Pancreas (tissue), 10 donors: Measurements from ENCODE around the gene PIK3R4. TPM values are rescaled to one million over a fixed set of nuclear protein-coding genes. Genes with fewer than 3 reads are reported as not detected.

Source experiments
- ATAC-seq, 4 donors: fragments of 200-7000 bp; cut with Tn5 transposase; one replicate each; pipeline versions ENCODE4 v1.8.0 to v1.9.1; 2020; ENCODE audit warnings: mild to moderate bottlenecking in 4 of 4, moderate library complexity in 4 of 4
- DNase-seq, 6 donors: peaks; one replicate each; pipeline ENCODE4 v3.0.0-alpha.2; 2020
- FAIRE-seq: peaks from 2 replicates; lab custom pipeline; 2012; peaks lifted over from hg19 to GRCh38; lab: Jason Lieb, UNC
- H3K27ac ChIP-seq, 4 donors: fragments of 200-600 bp; sonication (generic); 1 replicate in 3 of 4; 2 replicates in 1 of 4; pipeline versions ENCODE4 v1.5.0 to v1.8.0; 2020
- H3K27me3 ChIP-seq, 4 donors: fragments of 200-600 bp; one replicate each; pipeline ENCODE4 v1.8.0; 2021
- H3K36me3 ChIP-seq, 3 donors: fragments of 200-600 bp; sonication (generic) in 1 of 3; one replicate each; pipeline versions ENCODE4 v1.5.0 to v1.8.0; 2020 to 2021
- H3K4me1 ChIP-seq, 3 donors: fragments of 200-600 bp; one replicate each; pipeline ENCODE4 v1.8.0; 2021
- H3K4me3 ChIP-seq, 4 donors: fragments of 200-600 bp; sonication (generic) in 2 of 4; one replicate each; pipeline versions ENCODE4 v1.5.0 to v1.8.0; 2020 to 2021
- H3K9me3 ChIP-seq, 4 donors: fragments of 200-600 bp; one replicate each; pipeline ENCODE4 v1.8.0; 2021
- WGBS, 2 donors: extraction: QIAGEN DNeasy Blood & Tissue Kit; methylation state at CpG; one replicate each; pipeline ENCODE4 v1.1.7; 2013; 5-methylcytosine and 5-hydroxymethylcytosine counted together
- intact Hi-C, 3 donors: fragments of 100-400 bp; cut with DNase I; formaldehyde crosslinking; loops; one replicate each; pipeline versions ENCODE4 v1.11.1 to v1.14.2; 2022
- polyA plus RNA-seq, 2 donors: library from polyadenylated mRNA; stranded (reverse); fragments of 200-250 nt; gene quantifications; one replicate each; pipeline ENCODE4 v1.2.3, GENCODE V29; 2013
- total RNA-seq, 6 donors: library from RNA; stranded (reverse); fragmentation: NEBNext Ultra II Directional in 4 of 6; extraction: Animal tissue kit (Norgen Biotek cat#: 25700) in 4 of 6; gene quantifications; one replicate each; pipeline versions ENCODE4 v1.2.1 to v1.2.4, GENCODE V29; 2021 to 2023
- TF ChIP-seq, protein P1 (sequence below), 4 donors: fragments of 200-600 bp; sonication (generic) in 3 of 4; IDR thresholded peaks; one replicate each; pipeline versions ENCODE4 v1.5.0 to v1.8.0; 2021; ENCODE audit warnings: antibody characterized with exemption in 4 of 4
- donor health status: healthy with polysubstance abuse.
- donor health status: DM: no; HTN: no; CAD: no; lungs with moderate emphysema.
- donor health status: DM: no; HTN: no; CAD: no.
- donor health status: control.
- donor health status: control.
- donor health status: Bipolar disorder and iron deficiency.
- donor health status: DM: yes; HTN: yes; CAD: no.
- donor health status: DM: no; HTN: no; CAD: no.
- donor health status: DM: no; HTN: no; CAD: no.
- donor health status: DM: yes; HTN: yes; CAD: no.

The PIK3R4 gene
- total and polyA plus RNA-seq, 8 donors = 6.7 to 16.6 (median 11.1) TPM

DNA sequence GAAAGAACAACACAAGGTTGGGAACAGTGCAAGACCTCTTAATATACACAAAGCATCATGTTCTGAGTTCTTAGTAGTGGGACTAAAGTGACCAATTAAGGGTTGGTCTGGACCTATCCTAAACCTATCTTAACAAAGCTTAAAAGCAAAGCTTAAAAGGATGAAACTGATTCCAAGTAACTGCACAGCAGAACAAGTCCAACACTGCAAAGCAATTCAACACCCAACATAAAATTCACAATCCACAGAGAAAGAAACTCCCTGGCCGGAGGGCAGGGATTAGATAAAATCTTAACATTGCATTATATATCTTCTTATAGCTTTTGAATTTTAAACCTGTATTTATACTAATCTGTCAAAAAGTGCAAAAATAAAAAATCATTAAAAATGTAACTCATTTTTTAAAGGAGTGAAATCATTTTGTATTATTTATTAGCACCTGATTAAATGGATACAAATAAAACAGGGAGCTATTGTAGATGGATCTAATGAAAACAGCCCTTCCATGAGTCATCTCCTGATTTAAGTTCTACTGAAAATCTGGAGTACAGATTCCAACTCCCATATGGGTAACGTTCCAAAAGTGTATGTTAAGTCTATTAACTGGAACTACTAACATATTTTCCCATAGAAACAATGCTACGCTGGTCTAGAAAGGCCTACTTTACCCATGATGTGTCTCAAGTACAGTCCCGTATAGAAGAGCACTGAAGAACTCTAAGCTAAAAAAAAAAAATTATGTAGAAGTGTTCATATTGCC lies 34.9 kb downstream of the PIK3R4 start:
- ATAC-seq (no peak), DNase-seq (no peak), FAIRE-seq (no peak)
- no peaks in the 10 kb centered on the region for H3K27me3 ChIP-seq
- TF ChIP-seq, protein P1, sequence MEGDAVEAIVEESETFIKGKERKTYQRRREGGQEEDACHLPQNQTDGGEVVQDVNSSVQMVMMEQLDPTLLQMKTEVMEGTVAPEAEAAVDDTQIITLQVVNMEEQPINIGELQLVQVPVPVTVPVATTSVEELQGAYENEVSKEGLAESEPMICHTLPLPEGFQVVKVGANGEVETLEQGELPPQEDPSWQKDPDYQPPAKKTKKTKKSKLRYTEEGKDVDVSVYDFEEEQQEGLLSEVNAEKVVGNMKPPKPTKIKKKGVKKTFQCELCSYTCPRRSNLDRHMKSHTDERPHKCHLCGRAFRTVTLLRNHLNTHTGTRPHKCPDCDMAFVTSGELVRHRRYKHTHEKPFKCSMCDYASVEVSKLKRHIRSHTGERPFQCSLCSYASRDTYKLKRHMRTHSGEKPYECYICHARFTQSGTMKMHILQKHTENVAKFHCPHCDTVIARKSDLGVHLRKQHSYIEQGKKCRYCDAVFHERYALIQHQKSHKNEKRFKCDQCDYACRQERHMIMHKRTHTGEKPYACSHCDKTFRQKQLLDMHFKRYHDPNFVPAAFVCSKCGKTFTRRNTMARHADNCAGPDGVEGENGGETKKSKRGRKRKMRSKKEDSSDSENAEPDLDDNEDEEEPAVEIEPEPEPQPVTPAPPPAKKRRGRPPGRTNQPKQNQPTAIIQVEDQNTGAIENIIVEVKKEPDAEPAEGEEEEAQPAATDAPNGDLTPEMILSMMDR (IDR thresholded peaks at IDR 0.05) = no peak
- H3K27ac ChIP-seq = no peak overlapping the region
- H3K4me3 ChIP-seq = no peak overlapping the region
- 95 to 97% methylated on average over 4 of the region's 4 CpGs for WGBS, 2 donors
- H3K4me1 ChIP-seq = no peaks in the 10 kb centered on the region
- peaks cover 0 to 9% (median 0%) of the 10 kb centered on the region in 3 donors for H3K36me3 ChIP-seq
- intact Hi-C loops = no loop called here
- no peaks in the 10 kb centered on the region for H3K9me3 ChIP-seq

DNA sequence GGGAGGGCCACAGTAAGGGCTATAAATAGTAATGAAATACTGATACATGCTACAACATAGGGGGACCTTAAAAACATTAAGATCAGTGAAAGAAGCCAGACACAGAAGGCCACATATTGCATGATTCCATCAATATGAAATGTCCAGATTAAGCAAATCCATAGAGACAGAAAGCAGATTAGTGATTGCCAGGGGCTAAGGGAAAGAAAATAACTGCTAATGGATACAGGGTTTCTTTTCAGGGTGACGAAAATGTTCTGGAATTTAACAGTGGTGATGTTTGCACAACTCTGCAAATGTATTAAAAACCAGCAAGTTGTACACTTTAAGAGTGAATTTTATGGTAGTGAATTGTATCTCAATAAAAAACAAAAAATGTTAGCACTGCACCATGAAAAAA lies 37.0 kb downstream of the PIK3R4 start:
- no peak for DNase-seq
- WGBS, 2 donors = 90 to 98% methylated on average over 1 of the region's 1 CpG
- ATAC-seq = no peak
- H3K9me3 ChIP-seq = no peaks in the 10 kb centered on the region
- no peak overlapping the region for H3K27ac ChIP-seq
- H3K4me1 ChIP-seq = peaks cover 0 to 9% (median 0%) of the 10 kb centered on the region in 3 donors
- intact Hi-C loops = no loop called here
- peaks cover 0 to 3% (median 0%) of the 10 kb centered on the region in 3 donors for H3K36me3 ChIP-seq
- H3K27me3 ChIP-seq = no peaks in the 10 kb centered on the region
- no peak for FAIRE-seq
- TF ChIP-seq, protein P1 (IDR thresholded peaks at IDR 0.05) = no peak
- no peak overlapping the region for H3K4me3 ChIP-seq

DNA sequence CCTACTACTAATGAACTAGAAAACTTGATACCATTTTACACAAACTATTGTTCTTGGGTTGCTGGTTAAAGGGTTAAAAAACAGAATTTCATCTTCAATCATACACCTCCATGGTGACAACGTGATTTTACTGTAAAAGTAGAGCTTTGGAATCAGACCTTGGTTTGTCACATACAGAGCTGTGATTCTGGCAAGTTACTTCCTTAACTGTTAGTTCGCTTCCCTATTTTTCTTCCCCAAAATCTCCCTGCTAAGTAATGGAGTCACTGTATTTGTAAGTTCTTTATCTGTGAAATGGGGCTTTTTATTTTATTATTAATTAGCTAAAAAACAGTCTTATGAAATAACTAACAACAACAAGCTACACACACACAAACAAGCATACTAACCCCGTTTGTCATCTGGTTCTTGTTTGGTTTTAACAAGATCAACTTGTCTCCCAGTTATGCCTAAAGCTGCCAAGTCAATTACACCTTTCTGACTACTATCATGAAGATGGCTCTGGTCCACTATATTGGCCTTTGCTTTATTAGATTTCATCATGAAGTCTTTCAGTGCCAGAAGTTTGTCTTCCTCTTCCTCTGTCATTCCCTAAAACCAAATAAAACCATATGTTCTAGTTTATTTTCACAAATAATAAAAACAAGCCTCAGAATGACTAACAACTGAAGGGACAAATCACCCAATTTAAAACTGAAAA lies 38.6 kb downstream of the PIK3R4 start:
- DNase-seq (no peak), ATAC-seq (peak in 1 of 4 donors; percentile 18), FAIRE-seq (no peak)
- Histone ChIP-seq H3K27me3 (no peaks in the 10 kb centered on the region), H3K4me3 (no peak overlapping the region), H3K36me3 (peaks cover 0 to 12% (median 0%) of the 10 kb centered on the region in 3 donors), H3K9me3 (no peaks in the 10 kb centered on the region), H3K4me1 (peaks cover 0 to 9% (median 0%) of the 10 kb centered on the region in 3 donors), H3K27ac (no peak overlapping the region)
- WGBS, 2 donors = 60 to 65% methylated on average over 3 of the region's 3 CpGs
- TF ChIP-seq, protein P1 (IDR thresholded peaks at IDR 0.05) = no peak
- intact Hi-C loops = no loop called here

DNA sequence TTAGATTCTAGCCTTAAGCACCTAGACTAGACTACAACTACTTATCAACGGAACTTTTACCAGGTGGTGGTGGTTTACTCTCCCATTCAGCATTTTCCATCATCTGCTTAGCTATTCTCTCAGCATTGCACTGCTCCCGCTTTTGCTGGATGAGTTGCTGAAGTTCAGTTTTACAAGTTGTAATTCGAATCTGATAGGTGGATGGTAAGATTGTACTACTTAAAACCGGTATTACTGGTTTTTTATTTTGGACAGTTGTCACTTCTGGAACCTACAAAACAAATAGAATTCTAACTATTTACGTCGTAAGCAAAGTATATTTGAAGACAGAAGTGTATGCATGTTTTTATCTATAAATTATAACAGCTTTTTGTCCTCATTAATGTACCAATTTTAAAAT lies 41.1 kb downstream of the PIK3R4 start:
- no peaks in the 10 kb centered on the region for H3K9me3 ChIP-seq
- no peak for DNase-seq
- intact Hi-C loops = no loop called here
- peak in 1 of 4 donors; percentile 34 for ATAC-seq
- H3K27me3 ChIP-seq = no peaks in the 10 kb centered on the region
- no peak overlapping the region for H3K27ac ChIP-seq
- H3K36me3 ChIP-seq = peaks cover 0 to 16% (median 0%) of the 10 kb centered on the region in 3 donors
- 31 to 39% methylated on average over 6 of the region's 6 CpGs for WGBS, 2 donors
- peaks cover 0 to 9% (median 0%) of the 10 kb centered on the region in 3 donors for H3K4me1 ChIP-seq
- FAIRE-seq = no peak
- TF ChIP-seq, protein P1 (IDR thresholded peaks at IDR 0.05) = no peak
- no peak overlapping the region for H3K4me3 ChIP-seq
